Peyer's patch (tissue), 4 donors: ENCODE data around the gene METTL14.

Source experiments
- POLR2A ChIP-seq, 2 donors: fragments of 450-650 bp; IDR thresholded peaks; one replicate each; pipeline ENCODE4 v1.5.1; 2017; ENCODE audit warnings: antibody characterized with exemption in 2 of 2, mild to moderate bottlenecking in 2 of 2, moderate library complexity in 2 of 2
- TF ChIP-seq, protein P1 (sequence below), 6 experiments: fragments of 450-650 bp in 4 of 6; fragments of 200-600 bp in 2 of 6; sonication (generic) in 1 of 6; IDR thresholded peaks; one replicate each; pipeline ENCODE4 v1.5.1; 2017 to 2019; ENCODE audit warnings: antibody characterized with exemption in 6 of 6, mild to moderate bottlenecking in 3 of 6, moderate library complexity in 1 of 6

DNA sequence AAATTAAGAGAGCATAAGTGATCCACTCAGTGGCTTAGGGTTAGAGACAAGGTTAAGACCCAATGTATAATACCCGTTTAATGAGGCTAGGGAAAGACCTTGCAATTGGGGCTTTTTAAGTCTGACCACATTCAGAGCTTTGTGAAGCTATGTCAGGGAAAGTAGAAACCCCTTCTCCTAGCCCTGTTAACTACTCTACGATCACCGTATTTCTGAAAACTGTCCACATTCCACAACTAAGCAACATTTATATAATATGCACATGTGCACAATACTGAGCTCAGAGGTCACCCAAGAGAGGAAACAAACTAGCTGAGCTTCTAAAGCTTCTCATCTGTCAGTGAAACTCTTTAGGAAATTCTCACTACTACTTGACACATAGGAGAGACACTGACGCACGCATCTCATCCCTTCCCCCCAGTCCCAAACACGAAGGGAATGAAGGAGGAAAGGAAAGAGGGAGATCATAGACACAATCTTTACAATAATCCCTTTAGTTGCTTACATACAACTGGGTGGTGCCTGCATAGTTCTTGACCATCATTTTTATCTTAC is 56.2 kb downstream of the METTL14 start:
- TF ChIP-seq, protein P1, sequence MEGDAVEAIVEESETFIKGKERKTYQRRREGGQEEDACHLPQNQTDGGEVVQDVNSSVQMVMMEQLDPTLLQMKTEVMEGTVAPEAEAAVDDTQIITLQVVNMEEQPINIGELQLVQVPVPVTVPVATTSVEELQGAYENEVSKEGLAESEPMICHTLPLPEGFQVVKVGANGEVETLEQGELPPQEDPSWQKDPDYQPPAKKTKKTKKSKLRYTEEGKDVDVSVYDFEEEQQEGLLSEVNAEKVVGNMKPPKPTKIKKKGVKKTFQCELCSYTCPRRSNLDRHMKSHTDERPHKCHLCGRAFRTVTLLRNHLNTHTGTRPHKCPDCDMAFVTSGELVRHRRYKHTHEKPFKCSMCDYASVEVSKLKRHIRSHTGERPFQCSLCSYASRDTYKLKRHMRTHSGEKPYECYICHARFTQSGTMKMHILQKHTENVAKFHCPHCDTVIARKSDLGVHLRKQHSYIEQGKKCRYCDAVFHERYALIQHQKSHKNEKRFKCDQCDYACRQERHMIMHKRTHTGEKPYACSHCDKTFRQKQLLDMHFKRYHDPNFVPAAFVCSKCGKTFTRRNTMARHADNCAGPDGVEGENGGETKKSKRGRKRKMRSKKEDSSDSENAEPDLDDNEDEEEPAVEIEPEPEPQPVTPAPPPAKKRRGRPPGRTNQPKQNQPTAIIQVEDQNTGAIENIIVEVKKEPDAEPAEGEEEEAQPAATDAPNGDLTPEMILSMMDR (IDR thresholded peaks at IDR 0.05), result no peak
- TF ChIP-seq POLR2A (IDR thresholded peaks at IDR 0.05), result no peak
